Nephron progenitor cell (in vitro differentiated cells): ENCODE results near the gene NCAPG.
A peak's percentile ranks its signal among the peaks of the same experiment; 100 is the strongest.

Source experiments
- DNase-seq: peaks from one replicate; pipeline ENCODE4 v3.0.0; 2021
- H3K27ac Mint-ChIP-seq: 2 replicates; pipeline ENCODE4 v1.8.0; 2021; ENCODE audit warnings: mild to moderate bottlenecking, moderate library complexity, mixed read lengths
- H3K27me3 Mint-ChIP-seq: 2 replicates; pipeline ENCODE4 v1.8.0; 2021; ENCODE audit warnings: mild to moderate bottlenecking, low read depth, mixed read lengths; ENCODE audit not compliant: poor library complexity
- H3K36me3 Mint-ChIP-seq: 2 replicates; pipeline ENCODE4 v1.8.0; 2021; ENCODE audit warnings: low read depth, mixed read lengths
- H3K4me1 Mint-ChIP-seq: 2 replicates; pipeline ENCODE4 v1.8.0; 2021; ENCODE audit warnings: mixed read lengths
- H3K4me3 Mint-ChIP-seq: 2 replicates; pipeline ENCODE4 v1.8.0; 2021; ENCODE audit warnings: mild to moderate bottlenecking, moderate library complexity, mixed read lengths
- H3K9me3 Mint-ChIP-seq: 2 replicates; pipeline ENCODE4 v1.8.0; 2021; ENCODE audit warnings: mild to moderate bottlenecking, moderate library complexity, mixed read lengths
- CTCF ChIP-seq: fragments of 200-600 bp; sonication (generic); IDR thresholded peaks from 2 replicates; pipeline ENCODE4 v1.5.0; 2021; ENCODE audit warnings: antibody characterized with exemption

The NCAPG gene

DNA sequence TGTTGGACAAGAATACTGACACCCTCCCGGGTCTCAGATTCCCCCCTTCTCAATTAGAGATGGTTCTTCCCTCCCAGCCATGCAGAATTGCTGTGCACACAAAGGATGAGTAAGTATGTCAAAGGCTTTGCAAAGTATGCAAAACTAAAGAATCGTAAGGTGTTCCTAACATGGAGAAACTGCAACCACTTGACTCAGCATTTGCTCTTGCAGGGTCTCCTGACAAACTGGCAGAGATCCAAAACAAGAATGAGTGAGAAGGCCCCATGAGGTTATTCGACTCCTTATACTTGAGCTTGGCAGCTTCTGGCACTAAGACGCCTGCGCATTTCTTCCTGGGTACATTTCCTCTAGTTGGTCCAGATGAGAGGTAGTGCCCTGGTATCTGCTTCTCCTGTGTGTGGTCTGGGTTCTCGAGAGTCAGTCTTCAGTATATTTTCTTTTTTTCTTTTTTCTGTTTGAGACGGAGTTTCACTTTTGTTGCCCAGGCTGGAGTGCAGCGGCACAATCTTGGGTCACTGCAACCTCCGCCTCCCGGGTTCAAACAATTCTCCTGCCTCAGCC is 37.6 kb upstream of the NCAPG start:
- Mint-ChIP-seq H3K27me3 (peaks cover 30% of the 10 kb centered on the region), H3K4me3 (no peak overlapping the region), H3K4me1 (peaks cover 12% of the 10 kb centered on the region), H3K27ac (no peak overlapping the region), H3K9me3 (peaks cover 5% of the 10 kb centered on the region), H3K36me3 (no peaks in the 10 kb centered on the region)
- no peak for TF ChIP-seq CTCF
- DNase-seq, result no peak

GRCh38 chr4:17778431-17778830 is 32.3 kb upstream of the NCAPG start:
- no peaks in the 10 kb centered on the region for H3K36me3 Mint-ChIP-seq
- peaks cover 76% of the 10 kb centered on the region for H3K27me3 Mint-ChIP-seq
- H3K9me3 Mint-ChIP-seq, result peaks cover 9% of the 10 kb centered on the region
- peaks cover 21% of the 10 kb centered on the region for H3K4me1 Mint-ChIP-seq
- TF ChIP-seq CTCF, result no peak
- no peak overlapping the region for H3K27ac Mint-ChIP-seq
- no peak for DNase-seq
- H3K4me3 Mint-ChIP-seq, result no peak overlapping the region

DNA sequence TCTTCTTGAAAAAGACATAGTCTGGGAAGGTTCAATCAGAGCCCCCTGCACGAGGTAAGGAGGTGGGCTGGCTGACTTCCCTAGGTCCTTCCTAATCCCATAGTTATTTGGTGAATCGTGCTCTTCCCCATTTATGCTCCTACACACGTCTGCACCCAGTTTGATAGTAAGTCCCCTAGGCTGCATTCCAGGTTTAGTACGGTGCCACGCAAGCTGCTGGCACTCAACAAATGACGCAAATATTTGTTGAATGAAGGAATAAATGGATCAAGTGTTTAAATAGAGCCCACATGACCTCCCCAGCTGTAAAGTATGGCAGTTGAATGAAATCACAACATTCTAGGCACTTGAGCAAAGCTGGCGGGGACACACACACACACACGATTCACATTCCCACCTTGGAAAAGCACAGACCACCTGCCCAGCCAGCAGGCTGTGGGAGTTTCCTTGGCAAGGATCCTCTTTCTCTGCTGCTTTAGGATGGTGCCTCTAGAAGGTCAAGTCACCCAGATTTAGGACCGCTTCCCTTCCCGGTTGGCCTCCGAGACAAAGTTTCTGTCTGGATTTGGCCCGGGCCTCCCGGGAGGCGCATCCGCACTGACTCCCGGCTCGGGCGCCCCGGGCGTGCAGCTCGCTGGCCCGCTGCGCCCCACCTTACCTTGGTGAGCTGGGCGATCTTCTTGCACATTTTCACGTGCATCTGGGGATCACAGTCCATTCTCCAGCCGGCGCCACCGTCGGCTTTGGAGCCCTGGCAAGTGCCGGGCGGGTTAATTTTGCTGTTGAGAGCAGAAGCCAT is 30.1 kb upstream of the NCAPG start:
- H3K9me3 Mint-ChIP-seq, result peaks cover 9% of the 10 kb centered on the region
- H3K4me3 Mint-ChIP-seq, result peak overlapping the region; percentile 82
- peaks cover 81% of the 10 kb centered on the region for H3K27me3 Mint-ChIP-seq
- DNase-seq, result no peak
- TF ChIP-seq CTCF, result no peak
- no peak overlapping the region for H3K27ac Mint-ChIP-seq
- H3K4me1 Mint-ChIP-seq, result peaks cover 21% of the 10 kb centered on the region
- no peaks in the 10 kb centered on the region for H3K36me3 Mint-ChIP-seq

DNA sequence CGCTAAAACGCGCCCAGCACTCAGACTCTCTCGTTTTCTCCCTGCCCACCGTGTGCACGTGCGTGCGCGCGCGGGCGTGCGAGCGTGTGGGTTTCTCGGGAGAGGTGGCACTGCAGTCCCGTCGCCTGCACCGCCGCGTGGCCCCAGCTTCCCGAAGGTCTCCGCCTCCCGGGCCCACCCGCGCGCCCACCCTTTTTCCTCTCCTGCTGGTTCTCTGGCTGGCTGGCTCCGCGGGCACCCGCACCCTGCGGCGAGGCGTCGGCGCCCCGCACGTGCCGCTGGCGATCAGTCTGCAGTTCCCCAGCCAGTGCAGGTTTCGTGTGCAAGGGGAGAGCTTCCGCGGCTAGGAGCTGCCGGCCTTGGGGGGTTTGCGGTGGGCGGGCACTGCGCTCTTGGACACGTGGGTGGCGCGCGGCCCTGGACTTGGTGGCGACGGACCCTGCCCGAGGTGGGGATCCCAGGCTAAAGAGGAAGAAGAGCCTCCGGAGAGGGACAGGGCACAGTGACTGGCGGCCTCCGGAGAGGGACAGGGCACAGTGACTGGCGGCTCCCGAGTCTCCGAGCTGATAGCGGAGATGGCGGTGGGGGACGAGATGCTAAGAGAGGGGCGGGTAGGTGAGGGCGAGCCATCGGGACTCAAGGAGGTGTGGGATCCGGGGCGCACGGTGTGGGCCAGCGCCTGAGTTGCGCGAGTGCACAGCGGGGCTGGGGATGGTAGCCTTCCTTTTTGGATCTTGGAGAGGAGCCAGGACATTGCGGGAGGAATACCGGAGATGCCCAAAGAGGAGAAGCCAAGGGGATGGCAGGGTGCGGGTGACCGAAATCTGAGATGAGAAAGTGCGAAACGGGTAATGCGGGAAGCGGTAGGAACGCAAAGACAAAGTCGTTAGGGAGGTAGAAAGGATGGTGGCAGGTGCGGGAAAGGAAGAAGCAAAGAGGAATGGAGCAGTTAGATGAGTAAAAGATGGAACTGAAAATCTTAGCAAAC is 29.2 kb upstream of the NCAPG start, which contains the start of gene FAM184B:
FAM184B (minus strand) TSS at position 322 of the 988 bp plus-strand sequence. CDS start 322 bp downstream, outside the sequence.
- Mint-ChIP-seq H3K27me3 (peaks cover 78% of the 10 kb centered on the region), H3K9me3 (peaks cover 9% of the 10 kb centered on the region)

GRCh38 chr4:17785858-17786257 is 24.9 kb upstream of the NCAPG start:
- peaks cover 6% of the 10 kb centered on the region for H3K36me3 Mint-ChIP-seq
- no peak overlapping the region for H3K27ac Mint-ChIP-seq
- H3K9me3 Mint-ChIP-seq, result peaks cover under 1% of the 10 kb centered on the region
- DNase-seq, result no peak
- H3K4me3 Mint-ChIP-seq, result no peak overlapping the region
- H3K4me1 Mint-ChIP-seq, result peaks cover 10% of the 10 kb centered on the region
- no peak for TF ChIP-seq CTCF
- peaks cover 45% of the 10 kb centered on the region for H3K27me3 Mint-ChIP-seq

More for the DNA sequence above, 29.2 kb upstream of the NCAPG start, which contains the start of gene FAM184B:
- peaks cover 21% of the 10 kb centered on the region for H3K4me1 Mint-ChIP-seq
- H3K4me3 Mint-ChIP-seq, result peak within 1 kb of the TSS; percentile 82
- H3K36me3 Mint-ChIP-seq, result no peaks in the 10 kb centered on the region
- H3K27ac Mint-ChIP-seq, result no peak within 1 kb of the TSS
- peak; percentile 66 for DNase-seq
- TF ChIP-seq CTCF, result no peak
